ENCODE results near the gene TMEM269.

TMEM269 gene

DNA sequence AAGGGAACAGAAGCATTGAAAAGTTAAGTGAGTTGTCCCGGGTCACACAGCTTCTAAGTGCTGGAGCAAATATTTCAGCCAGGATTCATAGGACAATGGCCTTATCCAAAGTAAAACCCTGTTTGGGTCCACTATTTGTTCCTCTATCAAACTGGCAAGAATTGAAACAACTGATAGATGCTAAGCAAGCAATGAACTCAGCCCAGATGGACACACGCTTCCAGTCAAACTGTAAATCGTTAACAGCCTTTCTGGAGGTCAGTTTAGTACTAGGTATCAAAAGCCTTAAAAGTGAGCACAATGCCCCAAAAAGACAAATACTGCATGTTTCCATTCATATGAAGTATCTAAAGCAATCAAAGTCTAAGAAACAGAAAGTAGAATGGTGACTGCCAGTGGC is 33.2 kb downstream of the TMEM269 start:
- DNase-seq (ENCODE audit: low spot score), result no peak
- H3K27ac ChIP-seq, result no peak overlapping the region
- TF ChIP-seq, protein P1, sequence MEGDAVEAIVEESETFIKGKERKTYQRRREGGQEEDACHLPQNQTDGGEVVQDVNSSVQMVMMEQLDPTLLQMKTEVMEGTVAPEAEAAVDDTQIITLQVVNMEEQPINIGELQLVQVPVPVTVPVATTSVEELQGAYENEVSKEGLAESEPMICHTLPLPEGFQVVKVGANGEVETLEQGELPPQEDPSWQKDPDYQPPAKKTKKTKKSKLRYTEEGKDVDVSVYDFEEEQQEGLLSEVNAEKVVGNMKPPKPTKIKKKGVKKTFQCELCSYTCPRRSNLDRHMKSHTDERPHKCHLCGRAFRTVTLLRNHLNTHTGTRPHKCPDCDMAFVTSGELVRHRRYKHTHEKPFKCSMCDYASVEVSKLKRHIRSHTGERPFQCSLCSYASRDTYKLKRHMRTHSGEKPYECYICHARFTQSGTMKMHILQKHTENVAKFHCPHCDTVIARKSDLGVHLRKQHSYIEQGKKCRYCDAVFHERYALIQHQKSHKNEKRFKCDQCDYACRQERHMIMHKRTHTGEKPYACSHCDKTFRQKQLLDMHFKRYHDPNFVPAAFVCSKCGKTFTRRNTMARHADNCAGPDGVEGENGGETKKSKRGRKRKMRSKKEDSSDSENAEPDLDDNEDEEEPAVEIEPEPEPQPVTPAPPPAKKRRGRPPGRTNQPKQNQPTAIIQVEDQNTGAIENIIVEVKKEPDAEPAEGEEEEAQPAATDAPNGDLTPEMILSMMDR (conservative IDR thresholded peaks at IDR 0.05; ENCODE audit: low read depth), result no peak
- CTCF ChIA-PET, result interaction anchor here (0.6 kb wide), 2 partner anchors 52 to 1208 kb away, joined by 3 read pairs; no protein-coding TSS in a partner anchor
- POLR2A ChIA-PET (ENCODE audit: low non-redundant PET), result interaction anchor here (0.9 to 1.5 kb wide), 2 partner anchors 28 to 51 kb away, joined by 3 to 5 read pairs; partner anchors contain the start of genes C1orf50, P3H1 and ZNF691

DNA sequence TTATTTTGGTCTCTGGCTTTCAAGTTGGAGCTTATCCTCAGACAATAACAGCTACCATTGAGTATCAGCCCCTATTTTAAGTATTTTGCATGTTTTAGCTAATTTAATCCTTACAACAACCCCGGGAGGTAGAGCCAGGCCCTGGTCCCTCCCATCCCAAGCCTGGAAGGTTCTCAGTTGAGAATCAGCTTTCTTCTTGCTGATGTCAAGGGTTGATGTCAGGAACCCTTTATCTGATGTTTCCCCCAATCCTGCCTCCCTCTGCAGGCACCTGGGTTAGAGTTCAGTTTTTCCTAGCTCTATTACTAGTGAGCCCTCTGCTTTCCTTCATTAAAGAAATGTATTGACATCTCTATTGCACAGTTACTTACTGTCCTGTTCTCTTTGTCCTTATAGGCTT is 36.0 kb downstream of the TMEM269 start:
- CTCF ChIA-PET, result interaction anchor here (0.6 to 1.0 kb wide), 3 partner anchors 8 to 163 kb away, joined by 3 to 4 read pairs (median 3); no protein-coding TSS in a partner anchor
- no peak for DNase-seq (ENCODE audit: low spot score)
- no peak overlapping the region for H3K27ac ChIP-seq
- TF ChIP-seq, protein P1 (conservative IDR thresholded peaks at IDR 0.05; ENCODE audit: low read depth), result no peak
- POLR2A ChIA-PET (ENCODE audit: low non-redundant PET), result no interaction called here

DNA sequence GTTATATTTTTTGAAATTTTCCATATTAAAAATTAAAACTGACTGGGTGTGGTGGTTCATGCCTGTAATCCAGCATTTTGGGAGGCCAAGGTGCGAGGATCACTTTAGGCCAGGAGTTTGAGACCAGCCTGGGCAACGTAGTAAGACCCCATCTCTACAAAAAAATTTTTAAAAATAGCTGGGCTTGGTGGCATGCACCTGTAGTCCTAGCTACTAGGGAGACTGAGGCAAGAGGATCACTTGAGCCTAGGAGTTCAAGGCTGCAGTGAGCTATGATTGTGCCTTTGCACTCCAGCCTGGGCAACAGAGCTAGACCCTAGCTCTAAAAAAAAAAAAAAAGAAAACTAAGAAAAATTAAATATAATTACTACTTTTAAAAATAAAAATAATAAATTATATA is 36.9 kb downstream of the TMEM269 start:
- CTCF ChIA-PET, result interaction anchor here (0.6 kb wide), 2 partner anchors 164 to 178 kb away, joined by 3 read pairs; no protein-coding TSS in a partner anchor
- H3K27ac ChIP-seq, result no peak overlapping the region
- POLR2A ChIA-PET (ENCODE audit: low non-redundant PET), result interaction anchor here (0.7 kb wide), 1 partner anchor 25 kb away, joined by 3 read pairs; the partner anchor contains the start of gene ZNF691
- TF ChIP-seq, protein P1 (conservative IDR thresholded peaks at IDR 0.05; ENCODE audit: low read depth), result no peak
- no peak for DNase-seq (ENCODE audit: low spot score)

DNA sequence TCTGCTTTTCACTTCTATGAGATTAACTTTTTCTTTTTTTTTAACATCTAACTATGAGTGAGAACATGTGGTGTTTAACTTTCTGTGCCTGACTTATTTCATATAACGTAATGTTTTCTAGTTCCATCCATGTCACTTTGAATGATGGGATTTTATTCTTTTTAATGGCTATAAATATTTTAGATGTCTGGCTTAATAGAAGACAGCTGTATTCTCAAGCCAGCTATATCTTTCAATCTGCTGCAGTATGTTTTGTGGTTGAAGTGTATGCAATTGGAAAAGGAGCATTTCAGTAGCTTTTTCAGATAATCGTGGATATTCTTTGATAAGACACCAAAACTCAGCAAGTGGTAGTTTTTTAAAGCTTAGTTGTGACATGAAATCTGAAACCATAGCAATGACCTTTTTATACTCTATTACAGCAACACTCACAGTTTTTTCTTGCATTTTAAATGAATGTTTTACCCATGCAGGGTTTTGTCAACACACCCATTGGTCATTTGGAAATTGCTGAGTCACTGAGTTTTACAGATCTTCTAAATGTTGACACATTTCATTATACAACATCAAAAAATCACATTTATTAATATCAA is 38.1 kb downstream of the TMEM269 start:
- ChIA-PET CTCF (interaction anchor here (0.7 kb wide), 1 partner anchor 1011 kb away, joined by 4 read pairs; no protein-coding TSS in a partner anchor), POLR2A (ENCODE audit: low non-redundant PET) (no interaction called here)
- TF ChIP-seq, protein P1 (conservative IDR thresholded peaks at IDR 0.05; ENCODE audit: low read depth), result no peak
- H3K27ac ChIP-seq, result no peak overlapping the region
- no peak for DNase-seq (ENCODE audit: low spot score)

DNA sequence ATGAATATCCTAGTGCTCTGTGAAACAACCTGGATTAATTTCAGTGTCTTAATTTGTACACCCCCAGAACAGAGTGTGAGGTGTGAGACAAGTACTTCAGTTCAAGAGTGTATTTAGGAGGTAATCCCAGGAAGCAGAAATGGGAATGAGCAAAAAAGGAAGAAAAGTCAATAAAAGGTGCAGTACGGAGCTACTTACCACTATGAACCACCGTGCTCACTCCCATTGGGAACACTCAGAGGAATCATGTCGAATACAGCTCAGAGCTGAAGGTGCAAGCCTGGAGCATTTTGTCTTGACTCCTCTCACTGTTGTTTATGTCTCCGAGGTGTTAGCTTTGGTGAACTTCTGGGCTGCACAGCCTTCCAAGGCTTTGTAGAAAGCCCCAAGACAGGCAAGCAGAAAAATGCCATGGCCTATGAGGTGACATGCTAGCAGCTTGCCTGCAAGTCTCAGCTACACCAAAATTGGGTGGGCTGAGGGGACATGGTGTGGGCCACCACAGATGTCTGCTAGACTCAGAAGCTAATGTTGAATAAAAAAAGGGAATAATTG is 39.8 kb downstream of the TMEM269 start:
- ChIA-PET CTCF (no interaction called here), POLR2A (ENCODE audit: low non-redundant PET) (no interaction called here)
- no peak for DNase-seq (ENCODE audit: low spot score)
- TF ChIP-seq, protein P1 (conservative IDR thresholded peaks at IDR 0.05; ENCODE audit: low read depth), result no peak
- no peak overlapping the region for H3K27ac ChIP-seq

DNA sequence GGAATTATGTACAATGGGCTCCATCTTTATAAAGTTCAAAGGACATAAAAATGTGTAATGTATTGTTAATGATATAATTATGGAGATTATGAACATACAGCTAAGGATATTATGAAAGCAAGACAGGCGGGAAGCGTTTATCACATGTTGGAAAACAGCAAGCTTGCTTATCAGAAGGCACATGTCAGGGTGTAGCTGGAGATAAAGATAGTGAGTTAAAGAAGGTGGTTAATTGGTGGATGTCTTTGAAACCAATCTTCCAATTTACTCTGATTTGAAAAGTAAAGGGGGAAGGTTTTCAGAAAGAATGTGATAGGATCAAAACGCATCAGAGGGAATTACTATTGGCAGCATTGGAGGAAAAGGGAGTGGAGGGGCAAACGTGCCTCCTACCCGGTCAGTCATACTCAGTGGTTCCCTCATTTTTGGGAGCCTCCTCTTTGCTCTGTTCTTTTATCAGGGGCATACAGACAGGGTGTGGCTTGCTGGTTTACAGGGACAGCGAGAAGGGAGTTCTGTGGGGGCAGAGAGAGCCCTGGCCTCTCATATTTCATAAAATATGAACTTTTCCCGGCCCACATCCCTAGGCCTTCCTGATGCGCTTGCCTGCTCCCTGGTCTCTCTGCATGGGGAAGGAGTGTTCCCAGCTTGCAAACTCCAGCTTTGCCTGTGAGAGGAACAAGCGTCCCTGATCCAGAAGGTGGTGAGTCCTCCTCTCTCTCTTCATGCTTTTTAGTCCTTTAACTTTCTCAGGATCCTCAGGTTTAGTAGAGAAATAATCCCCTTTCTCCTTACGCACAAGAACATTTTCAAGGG is 40.5 kb downstream of the TMEM269 start:
- POLR2A ChIA-PET (ENCODE audit: low non-redundant PET), result interaction anchor here (0.6 kb wide), 1 partner anchor 8 kb away, joined by 4 read pairs; no protein-coding TSS in a partner anchor
- no peak for DNase-seq (ENCODE audit: low spot score)
- TF ChIP-seq, protein P1 (conservative IDR thresholded peaks at IDR 0.05; ENCODE audit: low read depth), result no peak
- no peak overlapping the region for H3K27ac ChIP-seq
- CTCF ChIA-PET, result interaction anchor here (0.7 kb wide), 1 partner anchor 10 kb away, joined by 3 read pairs; no protein-coding TSS in a partner anchor

All from RWPE1 (cell line).